ENCODE data around the gene TPT1.
"Not testable (repeated sequence)": the region's sequence is repeated elsewhere in the genome, so short reads cannot be mapped to it uniquely, and the experiment has no call there.

The TPT1 gene

GRCh38 chr13:45341034-45341798 is at the start of gene TPT1:
TSS of gene TPT1 (minus strand) at chr13:45341183. CDS start at chr13:45341069, 114 bp downstream.
- peak; percentile 99 for DNase-seq (ENCODE audit: low read depth)
- peak within 1 kb of the TSS; percentile 92 for H3K4me3 ChIP-seq (ENCODE audit: low read length)
- TF ChIP-seq CTCF (conservative IDR thresholded peaks at IDR 0.05; ENCODE audit: low read length): no peak

GRCh38 chr13:45390348-45390747 is 49.4 kb upstream of the TPT1 start:
- not testable (repeated sequence) for DNase-seq (ENCODE audit: low read depth); H3K4me3 ChIP-seq (ENCODE audit: low read length)

- TF ChIP-seq CTCF (conservative IDR thresholded peaks at IDR 0.05; ENCODE audit: low read length): no peak
- DNase-seq (ENCODE audit: low read depth): no peak
- no peak overlapping the region for H3K4me3 ChIP-seq (ENCODE audit: low read length)
These were observed 47.7 kb upstream of the TPT1 start for GRCh38 chr13:45388664-45389063.

DNA sequence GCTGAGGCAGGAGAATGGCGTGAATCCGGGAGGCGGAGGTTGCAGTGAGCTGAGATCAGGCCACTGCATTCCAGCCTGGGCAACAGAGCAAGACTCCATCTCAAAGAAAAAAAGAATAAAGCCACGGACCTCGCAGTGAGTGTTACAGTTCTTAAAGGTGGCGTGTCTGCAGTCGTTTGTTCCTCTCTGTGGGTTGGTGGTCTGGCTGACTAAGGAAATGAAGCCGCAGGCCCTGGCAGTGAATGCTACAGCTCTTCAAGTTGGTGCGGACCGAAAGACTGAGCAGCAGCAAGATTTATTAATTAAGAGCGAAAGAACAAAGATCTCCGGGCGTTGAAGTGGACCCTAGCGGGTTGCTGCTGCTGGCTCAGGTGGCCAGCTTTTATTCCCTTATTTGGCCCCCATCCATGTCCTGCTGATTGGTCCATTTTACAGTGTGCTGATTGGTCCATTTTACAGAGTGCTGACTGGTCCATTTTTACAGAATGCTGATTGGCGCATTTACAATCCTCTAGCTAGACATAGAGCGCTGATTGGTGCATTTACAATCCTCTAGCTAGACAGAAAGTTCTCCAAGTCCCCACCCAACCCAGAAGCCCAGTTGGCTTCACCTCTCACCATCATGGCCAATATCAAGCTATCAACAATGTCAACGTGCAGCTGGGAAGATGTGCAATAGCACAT is 46.1 kb upstream of the TPT1 start:
- DNase-seq (ENCODE audit: low read depth): not testable (repeated sequence)

DNA sequence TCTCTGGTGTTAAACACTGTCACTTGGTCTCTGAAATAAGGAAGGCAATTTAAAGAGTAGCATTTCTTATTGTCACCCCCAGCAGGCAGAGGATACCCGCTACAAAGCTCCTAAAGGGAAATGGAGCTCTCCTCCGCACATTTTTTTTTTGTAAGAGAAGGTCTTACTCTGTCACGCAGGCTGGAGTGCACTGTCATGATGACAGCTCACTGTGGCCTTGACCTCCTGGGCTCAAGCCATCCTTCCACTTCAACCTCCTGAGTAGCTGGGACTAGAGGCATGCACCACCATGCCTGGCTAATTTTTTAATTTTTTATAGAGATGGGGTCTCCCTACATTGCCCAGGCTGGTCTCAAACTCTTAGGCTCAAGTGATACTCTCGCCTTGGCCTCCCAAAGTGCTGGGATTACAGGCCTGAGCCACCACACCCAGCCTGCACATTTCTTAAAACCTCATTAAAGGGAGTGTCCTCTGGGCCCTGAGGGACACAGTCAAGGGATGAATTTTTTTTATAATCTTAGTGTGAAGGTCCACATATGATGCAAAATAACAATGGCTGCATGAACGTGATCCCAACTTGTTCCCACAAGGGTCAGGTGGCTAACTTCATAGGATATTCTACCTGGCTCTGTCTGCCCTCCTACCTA is 45.0 kb upstream of the TPT1 start:
- no peak for DNase-seq (ENCODE audit: low read depth)
- TF ChIP-seq CTCF (conservative IDR thresholded peaks at IDR 0.05; ENCODE audit: low read length): no peak

More for the DNA sequence above, 46.1 kb upstream of the TPT1 start:
- H3K4me3 ChIP-seq (ENCODE audit: low read length): not testable (repeated sequence)

DNA sequence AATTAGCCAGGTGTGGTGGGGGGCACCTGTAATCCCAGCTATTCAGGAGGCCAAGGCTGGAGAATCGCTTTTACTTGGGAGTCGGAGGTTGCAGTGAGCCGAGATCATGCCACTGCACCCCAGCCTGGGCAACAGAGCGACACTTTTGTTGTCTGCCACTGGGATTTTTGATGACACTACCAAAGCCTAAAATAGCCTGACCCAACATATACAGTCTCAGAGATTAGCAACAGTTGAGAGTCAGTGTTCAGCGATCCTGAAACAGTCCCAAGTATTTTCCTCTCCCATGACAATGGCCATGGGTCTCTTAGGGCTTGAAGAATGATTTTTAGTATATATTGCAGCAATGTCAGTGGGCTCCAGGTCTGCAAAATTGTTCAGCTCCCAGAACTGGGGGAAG is 44.3 kb upstream of the TPT1 start:
- H3K4me3 ChIP-seq (ENCODE audit: low read length): no peak overlapping the region
- TF ChIP-seq CTCF (conservative IDR thresholded peaks at IDR 0.05; ENCODE audit: low read length): no peak
- DNase-seq (ENCODE audit: low read depth): no peak

More for the DNA sequence above, 45.0 kb upstream of the TPT1 start:
- H3K4me3 ChIP-seq (ENCODE audit: low read length): no peak overlapping the region

DNA sequence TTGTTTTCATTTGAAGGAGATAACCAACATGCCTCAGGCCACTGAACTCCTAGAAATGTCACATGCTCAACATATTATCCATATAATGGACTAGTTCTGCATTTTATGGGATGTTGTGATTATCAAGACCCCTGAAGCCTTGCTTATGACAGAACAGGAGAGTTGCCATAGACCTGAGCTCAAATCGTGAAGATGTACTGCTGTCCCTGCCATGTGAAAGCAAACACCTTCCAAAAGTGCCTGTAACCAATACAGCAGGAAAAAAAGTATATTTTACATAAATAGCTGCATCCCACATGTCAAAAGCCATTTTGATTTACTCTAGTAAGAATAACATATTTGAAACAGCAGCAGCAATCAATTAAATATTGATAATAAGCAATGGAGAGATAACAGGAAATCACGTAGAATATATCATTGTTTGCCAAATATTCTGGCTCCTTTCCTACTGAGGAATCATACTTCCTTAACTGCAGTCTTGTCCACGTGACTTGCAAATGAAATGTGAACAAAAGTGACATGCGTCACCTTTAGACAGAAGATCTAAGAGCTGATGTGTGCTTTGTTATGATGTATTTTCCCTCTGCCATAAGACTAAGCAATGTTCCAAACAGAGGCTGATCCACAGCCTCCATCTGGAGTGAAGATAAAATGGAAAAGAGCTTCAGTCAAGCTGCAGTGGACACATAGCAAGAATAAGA is 43.6 kb upstream of the TPT1 start:
- TF ChIP-seq CTCF (conservative IDR thresholded peaks at IDR 0.05; ENCODE audit: low read length): no peak
- DNase-seq (ENCODE audit: low read depth): no peak
- H3K4me3 ChIP-seq (ENCODE audit: low read length): no peak overlapping the region

DNA sequence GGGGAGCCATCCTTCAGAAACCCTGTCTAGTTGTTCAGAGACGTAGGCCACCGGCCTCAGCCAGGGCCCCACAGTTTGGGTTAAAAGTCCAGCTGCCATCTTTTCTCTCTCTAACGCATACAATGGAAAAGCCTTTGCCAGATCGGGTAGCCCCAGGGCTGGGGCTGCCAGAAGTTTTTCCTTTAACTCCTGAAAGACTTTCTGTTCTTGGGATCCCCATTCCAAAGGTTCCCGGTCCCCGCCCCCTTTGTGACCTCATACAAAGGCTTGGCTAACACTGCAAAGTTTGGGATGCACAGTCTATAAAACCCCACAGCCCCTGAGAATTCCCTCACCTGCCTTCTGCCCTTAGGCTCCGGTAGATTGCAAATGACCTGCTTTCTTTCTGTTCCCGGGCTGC is 41.8 kb upstream of the TPT1 start:
- not testable (repeated sequence) for DNase-seq (ENCODE audit: low read depth); H3K4me3 ChIP-seq (ENCODE audit: low read length)
